Liver (tissue), 9 donors: Measurements from ENCODE around the gene HEG1. TPM values are rescaled to one million over a fixed set of nuclear protein-coding genes. Genes with fewer than 3 reads are reported as not detected.

Experiments used
- DNase-seq: peaks from one replicate; pipeline ENCODE4 v3.0.0-alpha.2; 2017; ENCODE audit warnings: low spot score
- H3K27ac ChIP-seq, 2 donors: one replicate each; pipeline ENCODE4 v1.7.0; 2013; ENCODE audit warnings: inconsistent platforms in 2 of 2, low read length in 2 of 2, control low read depth in 1 of 2, low read depth in 1 of 2, mild to moderate bottlenecking in 1 of 2
- H3K27me3 ChIP-seq, 4 donors: one replicate each; pipeline versions ENCODE4 v1.6.1 to v1.7.0; 2013; ENCODE audit warnings: low read length in 3 of 4, inconsistent platforms in 1 of 4, mild to moderate bottlenecking in 1 of 4, moderate library complexity in 1 of 4; ENCODE audit not compliant: control insufficient read depth in 4 of 4, insufficient read depth in 4 of 4
- H3K36me3 ChIP-seq, 4 donors: one replicate each; pipeline versions ENCODE4 v1.6.1 to v1.7.0; 2013; ENCODE audit warnings: low read length in 3 of 4, mild to moderate bottlenecking in 3 of 4, low read depth in 1 of 4, moderate library complexity in 1 of 4; ENCODE audit not compliant: control insufficient read depth in 4 of 4, insufficient read depth in 3 of 4
- H3K4me1 ChIP-seq, 4 donors: one replicate each; pipeline versions ENCODE4 v1.6.1 to v1.7.0; 2013; ENCODE audit warnings: low read length in 3 of 4, mild to moderate bottlenecking in 3 of 4, moderate library complexity in 1 of 4; ENCODE audit not compliant: control insufficient read depth in 4 of 4, insufficient read depth in 4 of 4
- H3K4me3 ChIP-seq, 3 donors: one replicate each; pipeline versions ENCODE4 v1.6.1 to v1.7.0; 2013; ENCODE audit warnings: low read length in 3 of 3, control low read depth in 1 of 3, low read depth in 1 of 3, mild to moderate bottlenecking in 1 of 3
- H3K9ac ChIP-seq, 2 donors: one replicate each; pipeline ENCODE4 v1.7.0; 2013; ENCODE audit warnings: low read length in 2 of 2, mild to moderate bottlenecking in 2 of 2, moderate library complexity in 2 of 2, control low read depth in 1 of 2, low read depth in 1 of 2
- H3K9me3 ChIP-seq, 4 donors: one replicate each; pipeline versions ENCODE4 v1.6.1 to v1.7.0; 2013; ENCODE audit warnings: low read length in 3 of 4; ENCODE audit not compliant: control insufficient read depth in 4 of 4
- EGR1 ChIP-seq, 2 donors: IDR thresholded peaks; 2 replicates each; pipeline ENCODE4 v1.6.1; 2016 to 2018; ENCODE audit warnings: antibody characterized with exemption in 2 of 2, low read depth in 2 of 2
- FOXA1 ChIP-seq: IDR thresholded peaks from 2 replicates; pipeline ENCODE4 v1.6.1; 2016; ENCODE audit warnings: antibody characterized with exemption
- FOXA2 ChIP-seq: IDR thresholded peaks from 2 replicates; pipeline ENCODE4 v1.6.1; 2016; ENCODE audit warnings: antibody characterized with exemption
- GABPA ChIP-seq, 2 donors: IDR thresholded peaks in 1 of 2; conservative IDR thresholded peaks in 1 of 2; 2 replicates each; pipeline ENCODE4 v1.6.1; 2016; ENCODE audit warnings: antibody characterized with exemption in 2 of 2, mild to moderate bottlenecking in 1 of 2, moderate library complexity in 1 of 2
- HNF4A ChIP-seq, 2 donors: conservative IDR thresholded peaks; 2 replicates each; pipeline ENCODE4 v1.6.1; 2016; ENCODE audit warnings: antibody characterized with exemption in 2 of 2, mild to moderate bottlenecking in 2 of 2
- HNF4G ChIP-seq: IDR thresholded peaks from 2 replicates; pipeline ENCODE4 v1.6.1; 2016; ENCODE audit warnings: antibody characterized with exemption
- JUND ChIP-seq, 2 donors: IDR thresholded peaks; 2 replicates each; pipeline ENCODE4 v1.6.1; 2016; ENCODE audit warnings: antibody characterized with exemption in 2 of 2
- NR2F2 ChIP-seq: IDR thresholded peaks from 2 replicates; pipeline ENCODE4 v1.6.1; 2016; ENCODE audit warnings: antibody characterized with exemption
- RAD21 ChIP-seq, 2 donors: IDR thresholded peaks; 2 replicates each; pipeline ENCODE4 v1.6.1; 2016; ENCODE audit warnings: antibody characterized with exemption in 2 of 2, mild to moderate bottlenecking in 2 of 2
- RXRA ChIP-seq, 2 donors: IDR thresholded peaks; 2 replicates each; pipeline ENCODE4 v1.6.1; 2017 to 2018; ENCODE audit warnings: antibody characterized with exemption in 2 of 2, mild to moderate bottlenecking in 1 of 2
- SP1 ChIP-seq: IDR thresholded peaks from 2 replicates; pipeline ENCODE4 v1.6.1; 2018; ENCODE audit warnings: antibody characterized with exemption, mild to moderate bottlenecking
- TAF1 ChIP-seq: conservative IDR thresholded peaks from 2 replicates; pipeline ENCODE4 v1.6.1; 2016; ENCODE audit warnings: antibody characterized with exemption, mild to moderate bottlenecking
- YY1 ChIP-seq: IDR thresholded peaks from 2 replicates; pipeline ENCODE4 v1.6.1; 2016; ENCODE audit warnings: antibody characterized with exemption, mild to moderate bottlenecking
- WGBS: extraction: QIAGEN DNeasy Blood & Tissue Kit; methylation state at CpG from one replicate; pipeline ENCODE4 v1.1.7; 2013; 5-methylcytosine and 5-hydroxymethylcytosine counted together
- polyA plus RNA-seq, 2 donors: library from polyadenylated mRNA; stranded (reverse) in 1 of 2; unstranded in 1 of 2; fragments of 200-250 nt in 1 of 2; fragments of >200 nt in 1 of 2; fragmentation: Nextera tagmentation in 1 of 2; extraction: Ambion mirVana in 1 of 2; gene quantifications; one replicate each; pipeline versions ENCODE4 v1.2.1 to v1.2.3, GENCODE V29; 2013 to 2015
- total RNA-seq, 2 donors: library from RNA; depleted of rRNA; stranded (reverse); fragments of >200 nt; gene quantifications; one replicate each; pipeline ENCODE4 v1.2.3, GENCODE V29; 2014
- TF ChIP-seq, protein P1 (sequence below): fragments of 150-350 bp; IDR thresholded peaks from 2 replicates; pipeline ENCODE4 v1.5.1; 2017; ENCODE audit warnings: improper control_type of control experiment, low read depth, low read length; ENCODE audit not compliant: missing input control
- TF ChIP-seq, protein P2 (sequence below): IDR thresholded peaks from 2 replicates; pipeline ENCODE4 v1.6.1; 2016; ENCODE audit warnings: antibody characterized with exemption
- TF ChIP-seq, protein P3 (sequence below): IDR thresholded peaks from 2 replicates; pipeline ENCODE4 v1.6.1; 2016; ENCODE audit warnings: antibody characterized with exemption
- TF ChIP-seq, protein P4 (sequence below): IDR thresholded peaks from 2 replicates; pipeline ENCODE4 v1.6.1; 2016; ENCODE audit warnings: antibody characterized with exemption
- TF ChIP-seq, protein P5 (sequence below): IDR thresholded peaks from 2 replicates; pipeline ENCODE4 v1.6.1; 2016; ENCODE audit warnings: antibody characterized with exemption, mild to moderate bottlenecking
- donor health status: healthy.
- donor health status: healthy.
- donor health status: healthy.
- donor health status: healthy.
- donor health status: healthy.

The HEG1 gene
- total and polyA plus RNA-seq, 4 donors = 1.4 to 16.0 (median 5.3) TPM

DNA sequence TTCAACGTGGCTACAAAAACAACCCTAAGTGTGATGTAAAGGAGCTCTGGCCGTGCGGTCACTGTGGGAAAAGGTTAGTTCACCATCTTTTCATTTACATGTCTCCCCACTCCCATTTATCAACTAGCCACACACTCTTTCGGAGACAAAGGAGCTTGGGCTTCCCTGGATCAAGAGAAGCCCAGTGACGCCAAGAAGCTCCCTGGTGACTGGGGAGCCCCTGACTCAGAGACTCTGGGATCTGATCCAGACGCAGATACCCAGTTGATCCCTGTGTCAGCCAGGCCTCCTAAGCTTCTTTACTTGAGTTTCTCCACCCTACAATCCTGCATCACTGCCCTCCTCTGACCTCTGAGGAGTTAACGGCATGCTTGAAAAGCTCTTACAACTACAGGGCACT is 43.9 kb downstream of the HEG1 start:
- Histone ChIP-seq H3K9ac (no peak overlapping the region), H3K4me1 (peaks cover 5 to 30% (median 21%) of the 10 kb centered on the region in 4 donors), H3K36me3 (peaks cover 1 to 22% (median 13%) of the 10 kb centered on the region in 4 donors), H3K4me3 (no peak overlapping the region), H3K27ac (no peak overlapping the region), H3K27me3 (no peaks in the 10 kb centered on the region), H3K9me3 (no peaks in the 10 kb centered on the region)
- DNase-seq = no peak
- TF ChIP-seq TAF1 = no peak
- no peak for TF ChIP-seq RXRA (IDR thresholded peaks at IDR 0.05)
- TF ChIP-seq HNF4G = no peak
- TF ChIP-seq, protein P1, sequence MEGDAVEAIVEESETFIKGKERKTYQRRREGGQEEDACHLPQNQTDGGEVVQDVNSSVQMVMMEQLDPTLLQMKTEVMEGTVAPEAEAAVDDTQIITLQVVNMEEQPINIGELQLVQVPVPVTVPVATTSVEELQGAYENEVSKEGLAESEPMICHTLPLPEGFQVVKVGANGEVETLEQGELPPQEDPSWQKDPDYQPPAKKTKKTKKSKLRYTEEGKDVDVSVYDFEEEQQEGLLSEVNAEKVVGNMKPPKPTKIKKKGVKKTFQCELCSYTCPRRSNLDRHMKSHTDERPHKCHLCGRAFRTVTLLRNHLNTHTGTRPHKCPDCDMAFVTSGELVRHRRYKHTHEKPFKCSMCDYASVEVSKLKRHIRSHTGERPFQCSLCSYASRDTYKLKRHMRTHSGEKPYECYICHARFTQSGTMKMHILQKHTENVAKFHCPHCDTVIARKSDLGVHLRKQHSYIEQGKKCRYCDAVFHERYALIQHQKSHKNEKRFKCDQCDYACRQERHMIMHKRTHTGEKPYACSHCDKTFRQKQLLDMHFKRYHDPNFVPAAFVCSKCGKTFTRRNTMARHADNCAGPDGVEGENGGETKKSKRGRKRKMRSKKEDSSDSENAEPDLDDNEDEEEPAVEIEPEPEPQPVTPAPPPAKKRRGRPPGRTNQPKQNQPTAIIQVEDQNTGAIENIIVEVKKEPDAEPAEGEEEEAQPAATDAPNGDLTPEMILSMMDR = no peak
- TF ChIP-seq, protein P2, sequence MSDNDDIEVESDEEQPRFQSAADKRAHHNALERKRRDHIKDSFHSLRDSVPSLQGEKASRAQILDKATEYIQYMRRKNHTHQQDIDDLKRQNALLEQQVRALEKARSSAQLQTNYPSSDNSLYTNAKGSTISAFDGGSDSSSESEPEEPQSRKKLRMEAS = no peak
- TF ChIP-seq, protein P3, sequence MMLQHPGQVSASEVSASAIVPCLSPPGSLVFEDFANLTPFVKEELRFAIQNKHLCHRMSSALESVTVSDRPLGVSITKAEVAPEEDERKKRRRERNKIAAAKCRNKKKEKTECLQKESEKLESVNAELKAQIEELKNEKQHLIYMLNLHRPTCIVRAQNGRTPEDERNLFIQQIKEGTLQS = no peak
- TF ChIP-seq YY1 = no peak
- no peak for TF ChIP-seq FOXA2
- no peak for TF ChIP-seq SP1
- TF ChIP-seq, protein P4, sequence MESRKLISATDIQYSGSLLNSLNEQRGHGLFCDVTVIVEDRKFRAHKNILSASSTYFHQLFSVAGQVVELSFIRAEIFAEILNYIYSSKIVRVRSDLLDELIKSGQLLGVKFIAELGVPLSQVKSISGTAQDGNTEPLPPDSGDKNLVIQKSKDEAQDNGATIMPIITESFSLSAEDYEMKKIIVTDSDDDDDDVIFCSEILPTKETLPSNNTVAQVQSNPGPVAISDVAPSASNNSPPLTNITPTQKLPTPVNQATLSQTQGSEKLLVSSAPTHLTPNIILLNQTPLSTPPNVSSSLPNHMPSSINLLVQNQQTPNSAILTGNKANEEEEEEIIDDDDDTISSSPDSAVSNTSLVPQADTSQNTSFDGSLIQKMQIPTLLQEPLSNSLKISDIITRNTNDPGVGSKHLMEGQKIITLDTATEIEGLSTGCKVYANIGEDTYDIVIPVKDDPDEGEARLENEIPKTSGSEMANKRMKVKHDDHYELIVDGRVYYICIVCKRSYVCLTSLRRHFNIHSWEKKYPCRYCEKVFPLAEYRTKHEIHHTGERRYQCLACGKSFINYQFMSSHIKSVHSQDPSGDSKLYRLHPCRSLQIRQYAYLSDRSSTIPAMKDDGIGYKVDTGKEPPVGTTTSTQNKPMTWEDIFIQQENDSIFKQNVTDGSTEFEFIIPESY = no peak
- no peak for TF ChIP-seq RAD21 (IDR thresholded peaks at IDR 0.05)
- TF ChIP-seq EGR1 (IDR thresholded peaks at IDR 0.05; ENCODE audit: low read depth in 2 of 2) = no peak
- no peak for TF ChIP-seq GABPA (IDR thresholded peaks at IDR 0.05 in 1 of 2, conservative IDR thresholded peaks at IDR 0.05 in 1 of 2)
- TF ChIP-seq, protein P5, sequence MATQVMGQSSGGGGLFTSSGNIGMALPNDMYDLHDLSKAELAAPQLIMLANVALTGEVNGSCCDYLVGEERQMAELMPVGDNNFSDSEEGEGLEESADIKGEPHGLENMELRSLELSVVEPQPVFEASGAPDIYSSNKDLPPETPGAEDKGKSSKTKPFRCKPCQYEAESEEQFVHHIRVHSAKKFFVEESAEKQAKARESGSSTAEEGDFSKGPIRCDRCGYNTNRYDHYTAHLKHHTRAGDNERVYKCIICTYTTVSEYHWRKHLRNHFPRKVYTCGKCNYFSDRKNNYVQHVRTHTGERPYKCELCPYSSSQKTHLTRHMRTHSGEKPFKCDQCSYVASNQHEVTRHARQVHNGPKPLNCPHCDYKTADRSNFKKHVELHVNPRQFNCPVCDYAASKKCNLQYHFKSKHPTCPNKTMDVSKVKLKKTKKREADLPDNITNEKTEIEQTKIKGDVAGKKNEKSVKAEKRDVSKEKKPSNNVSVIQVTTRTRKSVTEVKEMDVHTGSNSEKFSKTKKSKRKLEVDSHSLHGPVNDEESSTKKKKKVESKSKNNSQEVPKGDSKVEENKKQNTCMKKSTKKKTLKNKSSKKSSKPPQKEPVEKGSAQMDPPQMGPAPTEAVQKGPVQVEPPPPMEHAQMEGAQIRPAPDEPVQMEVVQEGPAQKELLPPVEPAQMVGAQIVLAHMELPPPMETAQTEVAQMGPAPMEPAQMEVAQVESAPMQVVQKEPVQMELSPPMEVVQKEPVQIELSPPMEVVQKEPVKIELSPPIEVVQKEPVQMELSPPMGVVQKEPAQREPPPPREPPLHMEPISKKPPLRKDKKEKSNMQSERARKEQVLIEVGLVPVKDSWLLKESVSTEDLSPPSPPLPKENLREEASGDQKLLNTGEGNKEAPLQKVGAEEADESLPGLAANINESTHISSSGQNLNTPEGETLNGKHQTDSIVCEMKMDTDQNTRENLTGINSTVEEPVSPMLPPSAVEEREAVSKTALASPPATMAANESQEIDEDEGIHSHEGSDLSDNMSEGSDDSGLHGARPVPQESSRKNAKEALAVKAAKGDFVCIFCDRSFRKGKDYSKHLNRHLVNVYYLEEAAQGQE = no peak
- TF ChIP-seq JUND (IDR thresholded peaks at IDR 0.05) = no peak
- no peak for TF ChIP-seq NR2F2
- TF ChIP-seq HNF4A (conservative IDR thresholded peaks at IDR 0.05) = no peak
- TF ChIP-seq FOXA1 = no peak
- 80% methylated on average over 7 of the region's 7 CpGs for WGBS
